ENCODE data around the gene RIOX2.

RIOX2 gene

GRCh38 chr3:97999994-98000393 is 27.8 kb upstream of the RIOX2 start:
- DNase-seq (ENCODE audit: extremely low read depth, low read depth), result no peak
- H3K4me3 ChIP-seq (replicated peaks; ENCODE audit: low read depth, low read length), result no peak overlapping the region
- TF ChIP-seq, protein P1, sequence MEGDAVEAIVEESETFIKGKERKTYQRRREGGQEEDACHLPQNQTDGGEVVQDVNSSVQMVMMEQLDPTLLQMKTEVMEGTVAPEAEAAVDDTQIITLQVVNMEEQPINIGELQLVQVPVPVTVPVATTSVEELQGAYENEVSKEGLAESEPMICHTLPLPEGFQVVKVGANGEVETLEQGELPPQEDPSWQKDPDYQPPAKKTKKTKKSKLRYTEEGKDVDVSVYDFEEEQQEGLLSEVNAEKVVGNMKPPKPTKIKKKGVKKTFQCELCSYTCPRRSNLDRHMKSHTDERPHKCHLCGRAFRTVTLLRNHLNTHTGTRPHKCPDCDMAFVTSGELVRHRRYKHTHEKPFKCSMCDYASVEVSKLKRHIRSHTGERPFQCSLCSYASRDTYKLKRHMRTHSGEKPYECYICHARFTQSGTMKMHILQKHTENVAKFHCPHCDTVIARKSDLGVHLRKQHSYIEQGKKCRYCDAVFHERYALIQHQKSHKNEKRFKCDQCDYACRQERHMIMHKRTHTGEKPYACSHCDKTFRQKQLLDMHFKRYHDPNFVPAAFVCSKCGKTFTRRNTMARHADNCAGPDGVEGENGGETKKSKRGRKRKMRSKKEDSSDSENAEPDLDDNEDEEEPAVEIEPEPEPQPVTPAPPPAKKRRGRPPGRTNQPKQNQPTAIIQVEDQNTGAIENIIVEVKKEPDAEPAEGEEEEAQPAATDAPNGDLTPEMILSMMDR (IDR thresholded peaks at IDR 0.05; ENCODE audit: low read depth, low read length, missing control alignments), result no peak

GRCh38 chr3:97999103-97999502 is 26.9 kb upstream of the RIOX2 start:
- H3K4me3 ChIP-seq (replicated peaks; ENCODE audit: low read depth, low read length), result no peak overlapping the region
- TF ChIP-seq, protein P1 (IDR thresholded peaks at IDR 0.05; ENCODE audit: low read depth, low read length, missing control alignments), result no peak
- no peak for DNase-seq (ENCODE audit: extremely low read depth, low read depth)

- TF ChIP-seq, protein P1 (IDR thresholded peaks at IDR 0.05; ENCODE audit: low read depth, low read length, missing control alignments), result no peak
- no peak for DNase-seq (ENCODE audit: extremely low read depth, low read depth)
- H3K4me3 ChIP-seq (replicated peaks; ENCODE audit: low read depth, low read length), result no peak overlapping the region
Measured at GRCh38 chr3:97996988-97997387, 24.8 kb upstream of the RIOX2 start.

- no peak for DNase-seq (ENCODE audit: extremely low read depth, low read depth)
- TF ChIP-seq, protein P1 (IDR thresholded peaks at IDR 0.05; ENCODE audit: low read depth, low read length, missing control alignments), result no peak
- H3K4me3 ChIP-seq (replicated peaks; ENCODE audit: low read depth, low read length), result no peak overlapping the region
Measured at GRCh38 chr3:97994328-97994945, 22.2 kb upstream of the RIOX2 start.

GRCh38 chr3:97993526-97993925 is 21.3 kb upstream of the RIOX2 start:
- TF ChIP-seq, protein P1 (IDR thresholded peaks at IDR 0.05; ENCODE audit: low read depth, low read length, missing control alignments), result no peak

DNA sequence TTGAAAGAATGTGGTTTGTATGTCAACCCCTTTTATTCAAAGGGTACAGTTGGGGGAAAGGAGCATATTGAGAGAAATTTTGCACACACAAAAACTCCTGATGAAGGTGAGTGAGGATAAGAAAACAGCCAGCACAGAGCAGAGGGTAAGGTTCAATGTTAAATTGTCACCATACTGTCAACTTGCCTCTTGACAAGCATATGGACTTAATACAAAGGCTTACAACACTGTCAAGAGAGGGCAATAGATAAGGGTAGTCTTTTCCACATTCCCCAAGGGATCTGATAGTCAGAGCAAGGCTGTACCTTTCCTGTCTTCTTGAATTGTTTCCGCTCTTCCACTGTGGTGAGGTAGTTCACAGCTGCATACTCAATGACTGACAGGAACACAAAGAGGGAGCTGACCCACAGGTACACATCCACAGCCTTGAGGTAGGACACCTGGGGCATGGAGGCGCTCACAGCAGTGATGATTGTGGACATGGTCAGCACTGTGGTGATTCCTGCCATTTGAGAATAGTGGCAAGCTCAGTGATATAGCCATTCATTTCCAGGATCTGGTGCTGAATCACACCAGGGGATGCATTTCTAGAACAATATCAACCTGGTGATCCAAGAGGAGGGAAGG is 20.4 kb upstream of the RIOX2 start:
- no peak overlapping the region for H3K4me3 ChIP-seq (replicated peaks; ENCODE audit: low read depth, low read length)
- DNase-seq (ENCODE audit: extremely low read depth, low read depth), result no peak
- TF ChIP-seq, protein P1 (IDR thresholded peaks at IDR 0.05; ENCODE audit: low read depth, low read length, missing control alignments), result no peak

More at GRCh38 chr3:97993526-97993925, 21.3 kb upstream of the RIOX2 start:
- no peak overlapping the region for H3K4me3 ChIP-seq (replicated peaks; ENCODE audit: low read depth, low read length)
- no peak for DNase-seq (ENCODE audit: extremely low read depth, low read depth)
